ENCODE data around the gene TBC1D14. TPM values are rescaled to one million over a fixed set of nuclear protein-coding genes. Genes with fewer than 3 reads are reported as not detected.

TBC1D14 gene
- total and polyA plus RNA-seq, 9 of the 15 experiments (the other 6 are each of a cell fraction or from before 2014, with no cell fraction given) = 2.1 to 59.6 (median 44.8) TPM

- no peak for TF ChIP-seq FOXP4 (CRISPR knock-in tag; IDR thresholded peaks at IDR 0.05; ENCODE audit: borderline replicate concordance)
These were observed 91.6 kb downstream of the TBC1D14 start (continued) for GRCh38 chr4:7001271-7001670.

- no peaks in the 10 kb centered on the region for H3K9me1 ChIP-seq (ENCODE audit: control insufficient read depth, insufficient read depth, low read length)
- no peaks in the 10 kb centered on the region for H3K27me3 ChIP-seq (ENCODE audit: control insufficient read depth in 2 of 2, insufficient read depth in 2 of 2, low read length in 2 of 2)
- no peak overlapping the region for H3K4me3 ChIP-seq
- 0 out of 2 replicates have a peak, but pooled peaks cover 5% of the 10 kb centered on the region for H4K20me1 ChIP-seq (replicated peaks; ENCODE audit: control insufficient read depth, insufficient read depth, low read length)
- peak; percentile 28; the same call in 1 of the 2 replicates for TF ChIP-seq ZNF316 (IDR thresholded peaks at IDR 0.05)
- TF ChIP-seq BRF1 (IDR thresholded peaks at IDR 0.05; ENCODE audit: borderline replicate concordance, extremely low read depth, insufficient read length) = no peak
- no peak for TF ChIP-seq HINFP (tag; conservative IDR thresholded peaks at IDR 0.05; ENCODE audit: low read depth)
- TF ChIP-seq GMEB1 (CRISPR knock-in tag; IDR thresholded peaks at IDR 0.05) = no peak
- DNase-seq (ENCODE audit: extremely low read depth in 1 of 4, low spot score in 3 of 4) = no peak
- no TSS peak for BruUV-seq (replicated peaks)
- H3K9me3 ChIP-seq (replicated peaks; ENCODE audit: control insufficient read depth, insufficient read depth, low read depth, low read length) = no peaks in the 10 kb centered on the region
- intact Hi-C loops (cut with micrococcal nuclease) = no loop called here
- H3K4me1 ChIP-seq (replicated peaks in 1 of 2; ENCODE audit: control insufficient read depth in 2 of 2, insufficient read depth in 2 of 2, low read length in 2 of 2) = peaks cover 4 to 12% of the 10 kb centered on the region in 2 experiments; a peak in 2 of 5 replicates
- POLR2A ChIA-PET = no interaction called here
- in situ Hi-C loops (cut with MboI) = no loop called here
- H3K36me3 ChIP-seq (ENCODE audit: control insufficient read depth, insufficient read depth, low read length) = peaks cover 90% of the 10 kb centered on the region
- no peaks in the 10 kb centered on the region for H3K79me2 ChIP-seq (ENCODE audit: control insufficient read depth, insufficient read depth, low read length)
- no peak for ATAC-seq
- H3K27ac ChIP-seq (ENCODE audit: extremely low read depth, low read depth, low read length) = no peak overlapping the region
- H2AFZ ChIP-seq (ENCODE audit: low read depth, low read length) = no peak overlapping the region
- H3K4me2 ChIP-seq (ENCODE audit: insufficient read depth, low read length) = no peak overlapping the region
- CTCF ChIA-PET (ENCODE audit: low intra/inter-chr PET ratio) = no interaction called here
- H3K9ac ChIP-seq (ENCODE audit: insufficient read depth in 1 of 2, low read depth in 2 of 2, low read length in 2 of 2) = no peak overlapping the region
- WGBS (ENCODE audit: insufficient coverage, low coverage, missing lambda C conversion rate) = 90% methylated on average over 7 of the region's 7 CpGs
- no peak for FAIRE-seq
These were observed 92.7 kb downstream of the TBC1D14 start for GRCh38 chr4:7002336-7002735.

All from K562 (cell line).